T47D (cell line): ENCODE measurements around the gene ARID4B.

Source experiments
- DNase-seq, 2 experiments: peaks; one replicate each; pipeline versions ENCODE4 v3.0.0 to v3.0.0-alpha.2; 2011 to 2012; ENCODE audit warnings: low read depth in 1 of 2, low spot score in 1 of 2
- JUND ChIP-seq: IDR thresholded peaks from 2 replicates; pipeline ENCODE4 v1.6.1; 2012; ENCODE audit warnings: low read depth
- in situ Hi-C: cut with HindIII; loops from 2 replicates; pipeline ENCODE4 v1.10.0; 2016; ENCODE audit warnings: low sequenced_read_pairs, low pct_unique_long_range_greater_than_20kb

Gene ARID4B

GRCh38 chr1:235351898-235352297, 23.9 kb upstream of the ARID4B start:
- DNase-seq = no peak
- no peak for TF ChIP-seq JUND
- in situ Hi-C loops = no loop called here

GRCh38 chr1:235351441-235351840, 23.5 kb upstream of the ARID4B start:
- DNase-seq = no peak
- in situ Hi-C loops = no loop called here
- TF ChIP-seq JUND = no peak

- in situ Hi-C loops = no loop called here
- no peak for DNase-seq
- TF ChIP-seq JUND = no peak
These were observed 15.7 kb upstream of the ARID4B start for GRCh38 chr1:235343726-235344125.

- no peak for TF ChIP-seq JUND
- no peak for DNase-seq
- in situ Hi-C loops = no loop called here
These were observed 14.5 kb upstream of the ARID4B start for GRCh38 chr1:235342471-235342870.

GRCh38 chr1:235342039-235342438, 14.1 kb upstream of the ARID4B start:
- TF ChIP-seq JUND = no peak
- DNase-seq = no peak
- in situ Hi-C loops = no loop called here

GRCh38 chr1:235341334-235341733, 13.4 kb upstream of the ARID4B start:
- TF ChIP-seq JUND = no peak

GRCh38 chr1:235339746-235340145, 11.8 kb upstream of the ARID4B start:
- no peak for DNase-seq
- no peak for TF ChIP-seq JUND
- in situ Hi-C loops = no loop called here

More at GRCh38 chr1:235341334-235341733, 13.4 kb upstream of the ARID4B start:
- DNase-seq = no peak
- in situ Hi-C loops = no loop called here

- no peak for DNase-seq
- no peak for TF ChIP-seq JUND
- in situ Hi-C loops = no loop called here
These were observed 8.9 kb upstream of the ARID4B start for GRCh38 chr1:235336903-235337302.

- no peak for DNase-seq
- no peak for TF ChIP-seq JUND
- in situ Hi-C loops = no loop called here
These were observed 3.4 kb upstream of the ARID4B start for GRCh38 chr1:235331401-235331800.

- DNase-seq = no peak
- in situ Hi-C loops = no loop called here
- TF ChIP-seq JUND = no peak
These were observed 2.9 kb upstream of the ARID4B start for GRCh38 chr1:235330918-235331285.

GRCh38 chr1:235329139-235329902, 1.3 kb upstream of the ARID4B start:
- DNase-seq = peak in 1 of 2 experiments; percentile 31
- no peak for TF ChIP-seq JUND

GRCh38 chr1:235328271-235329138, 526 bp upstream of the ARID4B start, which contains the start of gene GGPS1:
Gene GGPS1, plus strand, starts transcription at chr1:235328570. Its CDS starts 6,695 bp downstream, at chr1:235335265.
- no peak for TF ChIP-seq JUND
- peak; percentile 38 to 100 for DNase-seq
- in situ Hi-C loops = no loop called here

More at GRCh38 chr1:235329139-235329902, 1.3 kb upstream of the ARID4B start:
- in situ Hi-C loops = no loop called here
